C4-2B (cell line): ENCODE measurements around the gene UGT2B17.
A peak's percentile ranks its signal among the peaks of the same experiment; 100 is the strongest.
"Not testable (repeated sequence)": the region's sequence is repeated elsewhere in the genome, so short reads cannot be mapped to it uniquely, and the experiment has no call there.

ENCODE experiments used
- H3K27ac ChIP-seq: fragments of 450-650 bp; 2 replicates; pipeline ENCODE4 v1.5.1; 2017
- ZFX ChIP-seq: fragments of 450-650 bp; IDR thresholded peaks from 2 replicates; pipeline ENCODE4 v1.6.1; 2017
- TF ChIP-seq, protein P1 (sequence below): fragments of 450-650 bp; conservative IDR thresholded peaks from 2 replicates; pipeline ENCODE4 v1.5.1; 2017; ENCODE audit warnings: mild to moderate bottlenecking

UGT2B17 gene

DNA sequence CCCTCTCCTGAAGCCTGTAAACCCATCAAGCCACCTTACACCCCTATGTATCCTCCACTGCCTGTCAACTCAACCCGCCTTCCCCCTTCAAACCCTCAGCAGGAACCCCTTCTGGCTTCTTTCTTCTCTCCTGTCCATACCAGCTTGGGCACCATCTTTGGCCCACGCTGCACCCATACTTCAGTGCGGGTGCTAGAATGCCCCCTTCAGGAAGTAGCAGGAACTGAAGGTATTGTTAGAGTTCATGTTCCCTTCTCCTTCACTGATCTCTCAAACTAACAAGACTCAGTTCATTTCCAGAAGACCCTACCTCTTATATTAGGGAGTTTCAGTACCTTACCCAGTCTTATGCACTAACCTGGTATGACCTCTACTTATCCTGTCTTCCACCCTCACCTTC, 1.5 kb upstream of the UGT2B17 start:
- no peak overlapping the region for H3K27ac ChIP-seq
- no peak for TF ChIP-seq ZFX
- TF ChIP-seq, protein P1, sequence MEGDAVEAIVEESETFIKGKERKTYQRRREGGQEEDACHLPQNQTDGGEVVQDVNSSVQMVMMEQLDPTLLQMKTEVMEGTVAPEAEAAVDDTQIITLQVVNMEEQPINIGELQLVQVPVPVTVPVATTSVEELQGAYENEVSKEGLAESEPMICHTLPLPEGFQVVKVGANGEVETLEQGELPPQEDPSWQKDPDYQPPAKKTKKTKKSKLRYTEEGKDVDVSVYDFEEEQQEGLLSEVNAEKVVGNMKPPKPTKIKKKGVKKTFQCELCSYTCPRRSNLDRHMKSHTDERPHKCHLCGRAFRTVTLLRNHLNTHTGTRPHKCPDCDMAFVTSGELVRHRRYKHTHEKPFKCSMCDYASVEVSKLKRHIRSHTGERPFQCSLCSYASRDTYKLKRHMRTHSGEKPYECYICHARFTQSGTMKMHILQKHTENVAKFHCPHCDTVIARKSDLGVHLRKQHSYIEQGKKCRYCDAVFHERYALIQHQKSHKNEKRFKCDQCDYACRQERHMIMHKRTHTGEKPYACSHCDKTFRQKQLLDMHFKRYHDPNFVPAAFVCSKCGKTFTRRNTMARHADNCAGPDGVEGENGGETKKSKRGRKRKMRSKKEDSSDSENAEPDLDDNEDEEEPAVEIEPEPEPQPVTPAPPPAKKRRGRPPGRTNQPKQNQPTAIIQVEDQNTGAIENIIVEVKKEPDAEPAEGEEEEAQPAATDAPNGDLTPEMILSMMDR, result no peak

DNA sequence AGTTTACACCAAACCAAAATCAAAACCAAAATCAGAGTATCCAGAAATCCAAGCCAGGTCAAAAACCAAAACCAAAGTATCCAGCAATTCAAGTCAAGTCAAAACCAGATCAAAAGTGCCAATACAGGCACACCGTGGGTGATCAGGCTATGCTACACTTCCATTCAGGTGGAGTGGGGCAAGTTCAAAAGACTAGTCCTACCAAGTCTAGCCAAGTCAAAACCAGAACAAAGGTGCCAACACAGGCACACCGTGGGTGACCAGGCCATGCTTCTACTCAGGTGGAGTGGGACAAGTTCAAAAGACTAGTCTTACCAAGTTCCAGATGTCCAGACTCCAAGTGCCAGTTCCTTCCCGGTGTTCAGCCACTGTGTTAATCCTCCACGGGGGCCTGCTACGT, 486 bp downstream of the UGT2B17 start:
- not testable (repeated sequence) for H3K27ac ChIP-seq

DNA sequence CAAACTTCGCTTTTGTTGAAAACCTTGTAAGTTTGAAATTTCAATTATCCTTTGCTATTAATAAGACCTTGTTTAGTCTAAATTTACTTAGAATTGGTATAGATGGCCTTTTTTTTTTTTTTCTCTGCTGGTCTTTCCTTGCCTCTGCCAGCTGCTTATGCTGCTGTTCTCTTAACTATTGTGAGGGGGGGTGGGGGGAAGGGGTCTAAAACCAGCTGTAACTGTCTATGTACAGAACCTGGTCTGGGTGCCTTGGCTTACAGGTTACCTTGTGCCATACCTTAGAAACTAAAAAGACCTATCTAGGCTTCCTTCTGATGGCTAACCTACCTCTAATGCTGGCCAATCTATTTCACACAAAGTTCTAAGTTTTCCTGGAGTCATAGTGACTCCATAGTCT, 1.0 kb downstream of the UGT2B17 start:
- no peak for TF ChIP-seq ZFX
- TF ChIP-seq, protein P1, result no peak
- no peak overlapping the region for H3K27ac ChIP-seq

DNA sequence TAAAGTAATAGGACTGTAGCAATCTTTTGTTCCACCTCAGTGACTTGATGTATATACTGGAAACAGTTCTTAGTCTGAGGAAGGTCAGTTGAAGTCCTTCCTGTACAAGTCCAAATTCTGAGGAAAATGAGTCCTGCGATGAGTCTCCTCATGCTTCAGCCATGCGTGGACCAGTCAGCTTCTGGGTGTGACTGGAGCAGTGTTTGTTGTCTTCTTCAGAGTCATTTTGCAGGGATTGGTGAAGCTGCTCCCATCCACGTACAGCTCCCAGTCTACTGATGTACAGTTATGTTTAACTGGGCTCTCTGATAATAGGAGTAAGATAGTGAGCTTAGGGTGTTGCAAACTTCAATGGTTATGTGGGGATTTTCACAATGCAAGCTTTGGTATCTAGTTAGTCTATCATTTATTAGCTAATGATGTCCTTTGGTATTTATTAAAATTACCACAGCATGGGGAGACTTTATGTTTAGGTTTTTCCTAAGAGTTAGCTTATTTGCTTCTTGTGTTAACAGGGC, 3.4 kb downstream of the UGT2B17 start:
- TF ChIP-seq, protein P1, result no peak
- TF ChIP-seq ZFX, result no peak
- H3K27ac ChIP-seq, result no peak overlapping the region

DNA sequence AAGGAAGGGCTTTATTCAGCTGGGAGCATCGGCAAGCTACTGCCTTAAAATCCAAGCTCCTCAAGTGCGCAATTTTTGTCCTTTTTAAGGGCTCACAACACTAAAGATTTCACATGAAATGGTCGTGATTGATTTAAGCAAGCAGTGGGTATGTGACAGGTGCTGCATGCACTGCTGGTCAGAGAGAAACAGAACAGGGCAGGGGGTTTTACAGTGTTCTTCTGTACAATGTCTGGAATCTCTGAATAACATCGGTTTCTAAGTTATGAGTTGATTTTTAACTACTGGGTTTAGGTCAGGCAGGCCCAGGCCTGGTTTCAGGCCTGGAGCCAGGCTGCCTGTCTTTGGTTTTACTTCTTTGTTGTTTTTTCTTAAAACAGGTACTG, 6.0 kb downstream of the UGT2B17 start:
- no peak for TF ChIP-seq ZFX
- H3K27ac ChIP-seq, result no peak overlapping the region

DNA sequence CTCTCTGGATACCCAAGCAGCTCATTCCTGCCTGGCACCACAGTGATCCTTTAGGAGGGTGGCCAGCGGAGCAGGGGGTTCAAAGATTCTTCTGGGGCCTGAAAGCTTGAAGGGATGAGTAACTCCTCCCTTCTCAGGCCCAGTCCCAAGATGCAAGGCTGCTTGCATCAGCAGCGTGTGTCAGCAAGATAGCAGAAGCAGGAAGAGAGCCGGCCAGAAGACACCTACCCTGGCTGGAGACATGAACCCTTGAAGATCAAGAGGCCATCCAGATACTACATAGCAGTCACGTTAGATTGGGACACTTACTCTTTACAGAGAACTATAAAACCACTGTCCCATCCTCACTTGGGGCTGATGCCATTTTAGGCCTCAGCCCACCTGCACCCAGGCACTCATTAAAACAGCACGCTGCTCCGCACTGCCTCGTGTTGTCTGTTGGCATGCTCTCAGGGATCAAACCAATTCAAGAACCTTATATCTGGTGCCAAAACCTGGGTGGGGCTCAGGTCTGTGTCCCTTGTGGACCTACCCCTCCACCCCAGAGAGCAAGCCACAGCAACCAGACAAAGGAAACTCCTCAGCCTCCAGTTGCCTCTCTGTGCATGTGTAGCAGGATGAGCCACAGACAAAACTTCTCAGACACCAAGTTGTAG, 6.5 kb downstream of the UGT2B17 start:
- TF ChIP-seq ZFX, result no peak
- TF ChIP-seq, protein P1, result no peak
- H3K27ac ChIP-seq, result peak overlapping the region; percentile 26; the same call in 1 of the 2 replicates

DNA sequence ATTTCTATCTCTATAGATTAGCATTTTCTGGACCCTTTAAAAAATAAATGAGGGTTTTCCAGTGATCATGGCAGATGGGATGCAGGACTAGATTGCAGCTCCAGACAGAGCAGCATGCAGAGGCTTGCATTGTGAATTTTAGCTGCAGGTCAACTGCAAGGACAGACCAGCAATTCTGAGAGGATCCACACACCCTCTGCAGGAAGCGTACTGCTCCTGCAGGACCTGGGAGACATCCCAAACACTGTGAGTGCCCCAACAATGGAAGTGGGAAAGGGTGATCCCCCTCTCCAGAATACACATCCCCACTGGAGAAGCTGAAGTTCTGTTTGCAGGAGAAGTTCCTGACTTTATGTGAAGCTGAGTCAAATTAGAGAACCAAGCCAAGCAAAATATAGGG, 7.1 kb downstream of the UGT2B17 start:
- H3K27ac ChIP-seq, result peak overlapping the region; percentile 26; the same call in 1 of the 2 replicates

DNA sequence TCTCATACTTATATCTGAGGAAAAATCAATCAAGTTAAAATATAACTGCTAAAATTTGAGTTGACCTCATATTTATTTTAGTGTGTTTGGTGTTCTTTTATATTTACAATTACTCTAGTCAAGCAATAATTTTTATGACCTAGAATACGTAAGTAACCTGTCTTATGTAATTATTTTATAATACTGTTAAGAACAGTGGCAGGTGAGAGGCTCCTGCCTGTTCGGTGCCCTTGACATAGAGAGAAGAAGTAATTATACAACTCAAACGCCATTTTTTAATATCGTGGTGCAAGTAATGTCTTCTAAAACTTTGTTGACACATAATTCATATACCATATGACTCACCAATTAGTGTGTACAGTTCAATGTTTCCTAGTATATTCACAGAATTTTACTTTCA, 7.6 kb downstream of the UGT2B17 start:
- H3K27ac ChIP-seq, result not testable (repeated sequence)

DNA sequence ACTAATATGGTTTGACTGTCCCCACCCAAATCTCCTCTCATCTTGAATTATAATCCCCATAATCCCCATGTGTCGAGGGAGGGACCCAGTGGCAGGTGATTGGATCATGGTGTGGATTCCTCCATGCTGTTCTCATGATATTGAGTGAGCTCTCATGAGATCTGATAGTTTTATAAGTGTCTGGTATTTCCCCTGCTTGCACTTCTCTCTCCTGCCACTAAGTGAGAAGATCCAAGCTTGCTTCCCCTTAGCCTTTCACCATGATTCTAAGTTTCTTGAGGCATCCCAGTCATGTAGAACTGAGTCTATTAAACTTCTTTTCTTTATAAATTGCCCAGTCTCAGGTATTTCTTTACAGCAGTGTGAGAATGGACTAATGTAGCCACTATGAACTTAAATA, 9.8 kb downstream of the UGT2B17 start:
- not testable (repeated sequence) for H3K27ac ChIP-seq

DNA sequence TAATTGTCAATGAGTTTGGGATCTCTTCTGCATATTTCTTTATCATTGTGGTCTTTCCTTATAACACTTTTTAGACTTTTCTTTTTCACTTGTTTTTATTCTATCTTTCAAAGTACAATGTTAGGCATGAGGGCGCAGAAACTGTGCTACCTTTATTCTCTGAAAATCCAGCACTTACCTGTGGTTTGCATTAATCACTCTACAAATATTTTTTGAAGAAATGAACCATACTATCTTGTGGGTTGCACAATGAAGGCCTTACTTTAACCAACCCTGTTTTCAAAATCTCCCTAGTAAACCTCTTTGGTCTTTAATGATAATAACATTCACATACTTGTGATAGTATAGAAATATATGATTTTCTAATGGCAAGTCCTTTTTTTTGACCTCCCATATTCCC, 11.0 kb downstream of the UGT2B17 start:
- H3K27ac ChIP-seq, result not testable (repeated sequence)

DNA sequence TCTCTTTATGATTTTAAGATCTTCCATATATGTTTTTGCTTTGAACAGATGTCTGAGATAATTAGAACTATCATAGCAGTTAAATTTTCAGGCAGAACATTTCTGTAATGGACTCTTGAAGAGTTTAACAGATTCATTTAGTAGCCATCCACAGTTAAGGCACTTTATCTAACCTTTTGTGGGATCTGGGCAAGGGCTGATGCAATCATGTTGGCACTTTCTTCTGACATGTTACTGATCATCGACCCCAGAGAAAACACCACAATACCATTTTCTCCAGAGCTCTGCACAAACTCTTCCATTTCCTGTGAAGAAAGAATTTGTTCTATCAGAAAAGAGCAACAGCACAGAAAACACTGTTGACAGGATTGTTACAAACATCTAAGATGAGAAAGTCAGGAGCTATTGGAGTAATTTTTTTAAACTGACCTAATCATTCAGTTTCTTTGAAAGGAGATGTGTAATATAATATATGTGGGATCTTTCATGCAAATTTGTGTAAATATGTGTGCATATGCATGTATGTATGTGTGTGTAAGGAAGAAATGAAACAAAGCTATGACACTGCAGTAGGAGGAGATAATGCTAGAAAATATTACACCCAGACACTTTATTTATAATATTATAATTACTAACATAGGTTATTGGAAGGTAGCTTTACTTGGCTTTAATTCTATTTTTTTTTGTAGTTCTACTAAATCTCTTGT, 15.6 kb downstream of the UGT2B17 start:
- not testable (repeated sequence) for H3K27ac ChIP-seq

DNA sequence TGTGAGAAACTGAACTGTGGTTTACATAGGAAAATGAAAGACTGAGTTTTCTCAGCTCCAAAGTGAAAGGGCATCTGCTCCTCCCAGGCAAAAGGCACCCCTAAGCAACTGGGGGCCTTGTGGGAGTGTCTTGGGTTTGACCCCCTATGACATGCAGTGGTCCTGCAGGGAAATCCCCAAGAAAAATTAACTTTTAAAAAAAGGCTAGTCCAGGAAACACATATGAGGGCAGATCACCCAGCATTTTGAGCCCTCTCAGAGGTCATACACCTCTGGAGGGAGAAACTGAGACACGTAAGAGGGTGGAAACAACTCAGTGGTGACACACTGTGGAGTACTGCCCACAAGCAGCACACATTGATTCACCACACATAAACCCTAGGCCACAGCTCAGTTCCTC, 22.3 kb downstream of the UGT2B17 start:
- H3K27ac ChIP-seq, result not testable (repeated sequence)

DNA sequence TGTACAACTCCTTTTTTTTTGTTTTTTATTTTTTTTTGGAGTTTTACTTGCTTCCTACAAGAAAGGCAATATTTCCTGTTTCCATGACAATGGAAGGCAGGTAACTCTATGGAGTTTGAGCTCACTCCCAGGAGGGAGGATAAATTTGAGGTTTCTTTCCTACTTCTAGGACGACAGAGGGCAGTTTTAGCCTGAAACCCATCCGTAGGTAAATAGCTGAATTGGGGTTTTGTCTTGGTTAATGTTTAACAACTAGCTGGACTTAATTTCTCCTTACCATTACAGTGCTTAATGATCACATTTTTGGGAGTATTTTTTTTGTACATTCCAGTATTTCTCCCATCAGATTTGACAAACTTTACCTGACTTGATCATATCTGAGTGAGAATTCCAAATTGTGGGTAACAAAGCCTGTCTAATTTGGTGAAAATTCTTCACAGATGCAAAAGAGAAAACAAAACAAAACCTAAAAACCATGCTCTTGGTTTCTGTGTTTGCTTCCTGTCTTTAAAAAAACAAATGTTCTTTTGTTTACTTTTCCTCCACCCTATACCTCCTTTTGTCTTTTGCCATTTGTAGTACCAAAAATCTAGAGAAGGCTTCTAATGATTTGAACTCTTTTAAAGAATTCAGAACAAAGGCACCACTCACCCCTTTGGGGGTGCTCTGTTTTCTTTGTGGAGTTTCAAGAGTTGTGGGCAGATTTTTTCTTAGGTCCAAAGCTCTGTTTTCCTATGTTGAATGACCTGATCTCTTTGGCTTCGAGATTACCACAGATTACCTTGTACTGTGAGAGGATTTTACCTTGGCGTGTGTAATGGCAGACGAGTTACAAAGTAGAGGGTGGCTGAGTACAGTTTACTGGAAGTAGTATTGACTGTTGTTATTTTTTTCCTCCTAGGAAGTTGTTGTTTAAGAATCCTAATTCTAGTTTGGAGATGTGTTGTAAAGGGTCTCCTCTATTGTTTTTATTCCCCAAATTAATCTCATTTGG, 23.0 kb downstream of the UGT2B17 start:
- not testable (repeated sequence) for H3K27ac ChIP-seq

DNA sequence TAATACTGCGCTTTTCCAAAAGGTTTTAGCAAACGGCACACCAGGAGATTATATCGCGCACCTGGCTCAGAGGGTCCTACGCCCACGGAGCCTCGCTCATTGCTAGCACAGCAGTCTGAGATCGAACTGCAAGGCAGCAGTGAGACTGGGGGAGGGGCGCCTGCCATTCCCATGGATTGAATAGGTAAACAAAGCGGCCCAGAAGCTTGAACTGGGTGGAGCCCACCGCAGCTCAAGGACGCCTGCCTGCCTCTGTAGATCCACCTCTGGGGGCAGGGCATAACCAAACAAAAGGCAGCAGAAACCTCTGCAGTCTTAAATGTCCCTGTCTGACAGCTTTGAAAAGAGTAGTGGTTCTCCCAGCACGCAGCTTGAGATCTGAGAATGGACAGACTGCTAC, 33.4 kb downstream of the UGT2B17 start:
- not testable (repeated sequence) for H3K27ac ChIP-seq
